NCI-H1436 (cell line): ENCODE measurements around the gene PSD2.
"Not testable (repeated sequence)": the region's sequence is repeated elsewhere in the genome, so short reads cannot be mapped to it uniquely, and the experiment has no call there.

Experiments
- DNase-seq: peaks from one replicate; lab custom pipeline; 2025; lab: John Stamatoyannopoulos, UW

The PSD2 gene

DNA sequence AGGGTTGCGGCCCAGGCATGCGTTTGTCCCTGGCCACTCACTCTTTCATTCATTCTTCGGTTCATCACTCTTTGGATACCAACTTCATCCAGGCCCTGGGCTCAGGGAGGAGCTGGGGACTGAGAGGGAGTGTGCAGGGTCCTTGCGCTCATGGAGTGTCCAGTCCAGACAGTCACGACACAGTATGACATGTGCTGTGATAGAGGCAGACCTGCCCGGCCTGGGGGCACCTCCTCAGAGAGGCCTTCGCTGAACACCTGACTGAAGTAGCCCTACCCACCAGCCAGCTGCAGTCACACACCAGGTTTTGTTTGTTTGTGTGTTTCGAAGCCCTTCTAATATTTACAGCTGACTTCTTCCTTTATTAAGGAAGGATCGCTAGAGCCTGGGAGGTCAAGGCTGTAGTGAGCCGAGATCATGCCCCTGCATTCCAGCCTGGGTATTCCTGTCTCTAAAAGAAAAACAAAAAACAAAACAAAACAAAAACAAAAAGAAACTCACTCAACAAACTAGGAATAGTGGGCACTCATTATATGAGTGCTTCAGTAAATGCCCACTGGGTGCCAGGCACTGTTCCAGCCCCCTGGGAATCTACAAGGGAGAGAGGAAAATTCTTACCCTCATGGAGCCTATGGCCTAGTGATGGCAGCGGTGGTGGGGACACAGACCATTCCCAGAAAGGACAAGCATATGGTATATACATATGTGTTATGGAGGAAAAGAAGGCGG lies 6.3 kb upstream of the PSD2 start:
- DNase-seq: no peak

GRCh38 chr5:139789845-139790189 lies 5.8 kb upstream of the PSD2 start:
- DNase-seq: no peak

DNA sequence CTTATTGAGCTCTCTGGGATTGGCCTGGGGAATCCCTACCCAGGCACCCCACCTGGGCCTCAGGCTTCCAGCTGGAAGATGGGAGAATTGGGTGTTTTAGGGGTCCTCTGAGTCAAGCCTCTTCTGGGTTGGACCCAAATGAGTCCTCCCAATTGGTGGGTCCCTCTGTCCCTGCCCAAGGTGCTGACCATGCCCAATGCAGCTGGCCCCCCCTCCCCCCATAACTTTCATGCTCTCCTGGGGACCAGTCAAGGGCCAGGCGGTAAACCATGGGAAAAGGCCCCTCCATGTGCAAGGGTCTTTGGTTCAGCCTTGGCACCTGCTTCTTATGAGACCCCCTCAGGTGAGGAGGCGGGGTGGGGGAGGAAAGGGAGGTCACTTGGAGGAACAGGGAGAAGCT lies 3.4 kb upstream of the PSD2 start:
- no peak for DNase-seq

GRCh38 chr5:139792655-139793054 lies 3.0 kb upstream of the PSD2 start:
- DNase-seq: not testable (repeated sequence)

GRCh38 chr5:139794067-139794846 lies 1.4 kb upstream of the PSD2 start:
- DNase-seq: no peak

GRCh38 chr5:139796061-139796806 lies 626 bp downstream of the PSD2 start:
- DNase-seq: no peak

GRCh38 chr5:139797335-139797734 lies 1.7 kb downstream of the PSD2 start:
- DNase-seq: no peak

GRCh38 chr5:139797856-139798510 lies 2.4 kb downstream of the PSD2 start:
- DNase-seq: no peak

DNA sequence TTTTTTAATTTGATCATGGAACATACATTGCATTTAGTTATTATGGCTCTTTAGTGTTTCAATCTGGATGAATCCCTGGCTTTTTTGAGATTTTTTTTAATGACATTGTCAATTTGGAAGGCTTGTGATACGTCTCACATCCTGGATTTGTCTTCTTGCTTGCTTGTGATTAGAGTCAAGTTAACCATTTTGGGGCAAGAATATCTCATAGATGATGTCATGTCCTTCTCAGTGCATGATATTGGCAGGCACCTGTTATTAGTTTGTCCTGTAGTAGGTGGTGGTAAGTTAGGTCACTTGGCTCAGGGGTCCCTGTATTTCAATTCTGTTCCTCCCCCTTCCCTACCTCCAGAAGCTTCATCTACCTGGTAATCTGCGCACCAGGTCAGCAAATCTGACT lies 3.3 kb downstream of the PSD2 start:
- no peak for DNase-seq

DNA sequence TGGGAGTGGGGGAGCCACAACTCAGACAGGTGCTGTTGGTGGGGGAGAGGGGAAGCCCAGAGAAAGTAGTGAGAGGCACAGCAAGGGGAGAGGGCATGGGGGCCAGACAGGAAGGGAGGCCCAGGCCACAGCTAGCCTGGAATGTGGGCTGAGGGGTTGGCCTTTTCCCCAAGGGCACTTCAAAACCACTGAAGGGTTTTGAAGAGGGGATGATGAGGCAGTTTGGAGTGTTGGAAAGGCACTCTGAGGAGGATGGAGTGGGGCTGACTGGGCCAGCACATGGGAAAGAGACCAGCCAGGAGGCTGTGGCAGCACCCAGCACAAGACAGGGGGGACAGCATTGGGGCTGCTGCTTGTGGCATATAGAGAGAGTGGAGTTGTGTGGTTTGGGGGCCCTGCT lies 3.8 kb downstream of the PSD2 start:
- DNase-seq: no peak

- DNase-seq: no peak
Measured at GRCh38 chr5:139803978-139804377, 8.4 kb downstream of the PSD2 start.

DNA sequence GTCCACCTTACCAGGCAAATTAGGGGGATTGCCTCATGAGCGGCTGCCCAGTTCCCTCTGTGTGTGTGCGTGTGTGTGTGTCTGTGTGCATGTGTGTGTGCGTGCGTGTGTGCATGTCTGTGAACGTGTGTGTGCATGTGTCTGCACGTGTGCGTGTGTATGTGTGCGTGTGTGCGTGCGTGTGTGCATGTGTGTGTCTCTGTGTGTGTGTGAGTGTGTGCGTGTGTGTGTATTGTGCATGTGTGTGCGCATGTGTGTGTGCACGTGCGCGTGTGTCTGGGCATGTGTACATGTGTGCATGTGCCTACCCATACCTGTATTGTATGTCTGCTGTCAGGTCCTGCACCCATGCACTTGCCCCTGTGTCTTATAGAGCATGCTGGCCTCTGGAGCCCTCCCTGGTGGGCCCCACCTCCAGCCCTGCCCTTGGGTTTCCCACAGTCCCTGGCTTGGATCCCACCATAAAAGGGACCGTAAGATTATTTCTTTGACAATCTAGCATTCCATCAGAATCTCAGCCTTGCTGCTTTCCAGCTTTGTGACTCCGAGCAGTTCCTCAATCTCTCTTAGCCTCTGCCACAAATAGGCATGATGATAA lies 9.3 kb downstream of the PSD2 start:
- no peak for DNase-seq

DNA sequence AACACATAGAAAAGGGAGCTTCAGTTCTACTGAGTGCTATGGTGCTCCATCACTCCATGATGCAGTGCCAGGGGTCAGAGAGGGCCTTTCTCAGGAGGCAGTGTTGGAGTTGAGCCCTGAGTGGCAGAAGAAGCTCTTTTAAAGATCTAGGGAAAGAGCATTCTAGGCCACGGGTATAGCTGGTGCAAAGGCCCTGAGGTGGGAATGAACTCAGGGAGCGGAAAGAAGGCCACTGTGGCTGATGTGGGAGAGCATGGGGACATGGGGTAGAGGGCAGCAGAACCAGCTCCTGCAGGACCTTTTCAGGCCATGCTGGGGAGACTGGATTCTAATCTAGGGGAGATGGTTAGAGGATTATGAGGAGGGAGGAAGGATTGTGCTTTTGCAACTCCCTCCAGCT lies 9.9 kb downstream of the PSD2 start:
- no peak for DNase-seq

DNA sequence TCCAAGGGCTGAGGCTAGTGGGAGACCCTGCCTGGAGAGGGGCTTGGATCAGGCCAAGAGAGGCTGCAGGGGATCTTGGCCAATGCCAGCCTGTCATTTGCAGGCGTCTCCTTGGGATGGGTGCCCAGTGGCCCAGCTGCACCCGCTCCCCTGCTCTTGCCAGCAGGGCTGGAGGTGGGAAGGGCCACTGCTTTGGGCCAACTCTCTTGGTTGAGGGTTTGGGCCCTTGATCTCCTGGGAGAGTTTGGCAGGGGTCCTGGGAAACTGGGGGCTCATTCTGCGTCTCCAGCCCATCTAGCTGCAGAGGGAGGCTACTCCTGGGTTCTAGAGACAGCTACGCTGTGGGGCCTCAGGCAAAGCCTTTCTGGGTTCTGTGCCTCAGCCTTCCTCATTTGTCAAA lies 10.5 kb downstream of the PSD2 start:
- DNase-seq: no peak

DNA sequence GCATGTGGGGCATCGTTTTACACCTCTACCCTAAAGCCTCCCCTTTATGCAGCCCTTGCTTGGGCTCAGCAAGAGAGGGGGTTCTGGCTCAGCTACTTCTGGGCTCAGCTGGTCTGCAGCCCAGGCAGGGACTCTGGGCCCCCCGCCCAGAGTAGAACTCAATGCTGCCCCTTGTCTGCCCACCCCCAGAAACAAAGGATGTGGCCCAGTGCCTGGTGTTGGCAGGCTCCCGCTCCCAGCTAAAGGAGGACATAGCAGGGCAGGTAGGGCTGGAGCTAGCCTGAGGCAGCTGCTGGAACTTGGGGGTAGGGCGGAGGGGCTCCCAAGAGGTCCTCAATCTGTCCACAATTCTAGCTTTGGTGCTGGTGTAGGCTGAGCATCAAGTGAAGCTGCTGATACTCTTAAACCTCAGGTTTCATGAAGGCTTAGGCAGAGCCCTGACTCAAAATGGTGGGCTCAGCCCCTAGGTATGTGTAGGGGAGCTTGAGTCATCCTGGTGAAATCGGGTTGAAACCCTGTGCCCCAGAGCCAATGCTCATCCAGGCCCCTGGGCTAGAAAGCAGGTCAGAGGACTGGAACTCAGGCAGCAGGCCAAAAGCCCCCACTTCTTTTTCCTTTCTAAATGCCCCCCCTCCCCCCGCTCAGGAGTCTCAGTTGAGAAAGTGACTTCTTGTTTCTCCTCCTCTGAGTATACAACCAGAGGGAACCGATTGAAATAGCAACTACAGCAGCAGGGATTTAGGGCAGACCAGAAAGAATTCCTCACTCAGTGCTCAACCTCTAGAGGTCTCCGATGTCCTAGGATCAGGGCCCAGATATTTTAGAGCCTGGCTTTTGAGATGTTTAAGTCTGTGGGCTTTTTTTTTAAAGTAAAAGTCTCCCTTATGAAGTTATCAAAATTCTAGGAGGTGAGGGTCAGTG lies 11.4 kb downstream of the PSD2 start:
- DNase-seq: no peak

GRCh38 chr5:139807647-139808030 lies 12.0 kb downstream of the PSD2 start:
- no peak for DNase-seq

DNA sequence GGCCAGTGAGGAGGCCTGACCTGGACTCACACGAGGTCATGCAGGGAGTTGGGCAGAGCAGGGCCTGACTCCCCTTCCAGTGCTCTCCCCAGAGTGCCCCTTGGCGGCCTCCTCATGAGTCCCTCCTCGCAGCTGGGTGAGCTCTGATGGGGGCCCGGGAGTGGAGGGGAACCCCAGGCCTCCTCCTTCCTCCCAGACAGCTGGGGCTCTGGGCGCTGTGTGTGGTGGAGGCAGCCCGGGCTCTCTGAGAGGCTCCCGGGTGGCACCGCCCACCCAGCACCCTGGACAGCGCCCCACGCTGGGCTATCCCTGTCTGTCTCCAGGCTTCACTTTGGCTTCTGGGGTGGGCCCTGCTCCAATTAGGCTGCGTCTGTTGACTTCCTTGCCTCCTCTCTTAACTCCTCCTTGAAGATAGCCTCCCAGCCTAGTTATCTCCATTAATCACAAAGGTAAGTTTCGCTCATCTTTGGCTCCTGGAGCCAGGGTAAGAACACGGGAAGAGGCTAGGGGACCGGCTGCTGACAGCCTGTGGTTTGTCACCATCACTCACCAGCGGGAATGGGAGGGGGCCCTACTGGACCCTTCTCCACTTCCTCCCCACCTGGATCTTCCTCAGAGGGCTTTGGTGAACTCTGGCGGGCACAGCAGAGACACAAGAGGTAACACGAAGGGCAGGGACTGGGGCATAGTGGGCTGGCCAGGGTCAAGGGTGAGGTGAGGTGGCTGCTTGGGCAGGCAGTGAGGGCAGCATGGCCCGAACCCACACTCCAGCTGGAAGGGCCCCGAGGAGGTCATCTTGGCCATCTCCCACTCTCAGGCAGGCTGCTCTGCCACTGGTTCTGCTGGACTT lies 13.1 kb downstream of the PSD2 start:
- DNase-seq: no peak

GRCh38 chr5:139809331-139809810 lies 13.8 kb downstream of the PSD2 start:
- no peak for DNase-seq

DNA sequence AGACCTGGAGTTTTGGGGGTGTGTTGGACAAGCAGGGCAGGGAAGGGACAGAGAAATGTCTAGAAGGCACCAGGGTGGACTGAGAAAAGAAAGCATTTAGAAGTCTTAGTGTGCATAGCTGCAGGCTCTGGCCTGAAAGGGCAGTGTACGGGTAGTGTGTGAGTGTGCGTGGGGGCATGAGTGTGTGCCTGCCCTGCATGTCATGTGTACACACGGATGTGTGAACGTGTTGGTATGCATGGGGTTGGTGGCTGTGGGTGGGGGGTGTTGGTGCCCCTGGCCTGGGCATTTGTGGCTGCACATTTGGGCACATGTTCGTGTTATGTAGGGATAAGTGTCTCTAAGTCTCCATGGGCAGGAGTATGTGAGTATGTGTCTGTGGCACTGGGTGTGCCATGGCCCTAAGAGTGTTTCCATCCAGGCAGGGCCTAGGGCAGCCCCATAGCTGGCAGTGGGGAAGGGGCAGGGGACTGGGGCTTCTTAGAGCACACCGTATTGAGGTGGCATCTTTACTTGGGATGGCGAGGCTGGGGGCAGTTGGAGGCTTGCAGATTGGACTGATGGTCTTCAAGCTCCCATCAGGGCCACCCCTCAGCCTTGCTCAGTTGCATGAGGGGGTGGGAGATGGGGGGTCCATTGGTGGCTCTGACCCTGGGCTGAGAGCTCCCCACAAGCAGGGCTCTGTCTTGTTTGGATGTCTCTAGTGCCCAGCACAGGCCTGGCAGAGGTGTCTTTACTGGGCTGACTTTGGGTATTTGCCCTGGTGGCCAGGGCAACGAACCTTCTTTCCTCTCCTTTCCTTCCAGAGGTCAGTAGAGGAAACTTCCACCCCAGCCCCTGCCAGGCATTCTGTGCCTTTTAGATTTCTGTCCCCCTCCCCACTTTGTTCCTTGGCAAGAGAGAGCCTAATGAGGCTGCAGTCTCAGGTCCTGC lies 15.0 kb downstream of the PSD2 start:
- DNase-seq: no peak
